Endothelial cell of umbilical vein (primary cell): ENCODE results near the gene FAM131C. TPM values are rescaled to one million over a fixed set of nuclear protein-coding genes. Genes with fewer than 3 reads are reported as not detected.

Experiments used
- BruUV-seq: library from RNA; stranded (reverse); fragments of 400-500 nt; replicated peaks from 2 replicates; lab custom pipeline; 2021; lab: Mats Ljungman, UMichigan
- CTCF ChIA-PET: fragments of 300-600, 350-600 bp; sonication (Branson Sonifier 250); formaldehyde crosslinking; loops from one replicate; lab custom pipeline; 2021; ENCODE audit warnings: antibody characterized with exemption, inconsistent platforms; lab: Charles Lee
- POLR2A ChIA-PET: fragments of 300-600, 350-600 bp; sonication (Branson Sonifier 250); formaldehyde crosslinking; loops from one replicate; lab custom pipeline; 2021; ENCODE audit warnings: antibody characterized with exemption, inconsistent platforms; lab: Charles Lee
- DNase-seq: peaks from one replicate; pipeline ENCODE4 v3.0.0-alpha.2; 2011; ENCODE audit warnings: low read depth, low spot score
- FAIRE-seq: peaks from 2 replicates; lab custom pipeline; 2011; peaks lifted over from hg19 to GRCh38; lab: Jason Lieb, UNC
- H2AFZ ChIP-seq: 2 replicates; pipeline ENCODE4 v1.6.0; 2012; ENCODE audit warnings: low read depth, low read length, control low read depth, inconsistent platforms
- H3K27ac ChIP-seq: 2 replicates; pipeline ENCODE4 v1.5.1; 2011; ENCODE audit warnings: low read depth, mild to moderate bottlenecking, control low read depth, low read length, moderate library complexity; ENCODE audit not compliant: insufficient read depth
- H3K27me3 ChIP-seq, 2 experiments: 2 replicates each; pipeline versions ENCODE4 v1.6.0 to v1.6.1; 2011; ENCODE audit warnings: low read length in 2 of 2, mixed read lengths in 1 of 2; ENCODE audit not compliant: control insufficient read depth in 2 of 2, insufficient read depth in 2 of 2
- H3K36me3 ChIP-seq, 2 experiments: 2 replicates in 1 of 2; 3 replicates in 1 of 2; pipeline ENCODE4 v1.5.1; 2011; ENCODE audit warnings: low read length in 2 of 2, mild to moderate bottlenecking in 1 of 2, moderate library complexity in 1 of 2; ENCODE audit not compliant: control insufficient read depth in 2 of 2, insufficient read depth in 2 of 2; ENCODE audit errors: extremely low read depth in 1 of 2
- H3K4me1 ChIP-seq: 3 replicates; pipeline ENCODE4 v1.5.1; 2011; ENCODE audit warnings: mild to moderate bottlenecking, low read length; ENCODE audit not compliant: control insufficient read depth, insufficient read depth; ENCODE audit errors: extremely low read depth
- H3K4me2 ChIP-seq: 2 replicates; pipeline ENCODE4 v1.6.1; 2011; ENCODE audit warnings: low read length, control low read depth, mixed read lengths; ENCODE audit not compliant: insufficient read depth
- H3K4me3 ChIP-seq, 3 experiments: fragments of 200-600 bp in 1 of 3; sonication (generic), shearing (Covaris generic) in 1 of 3; replicated peaks in 1 of 3; 2 replicates each; pipeline ENCODE4 v1.5.1; 2011 to 2016; ENCODE audit warnings: control low read depth in 3 of 3, low read length in 3 of 3, mild to moderate bottlenecking in 2 of 3, inconsistent platforms in 1 of 3, low read depth in 1 of 3, moderate library complexity in 1 of 3; ENCODE audit not compliant: insufficient read depth in 1 of 3
- H3K79me2 ChIP-seq: 2 replicates; pipeline ENCODE4 v1.6.0; 2012; ENCODE audit warnings: low read length, inconsistent platforms; ENCODE audit not compliant: control insufficient read depth, insufficient read depth
- H3K9ac ChIP-seq: replicated peaks from 2 replicates; pipeline ENCODE3; 2011; ENCODE audit warnings: low read length, control low read depth; ENCODE audit not compliant: insufficient read depth; ENCODE audit errors: extremely low read depth
- H3K9me1 ChIP-seq: replicated peaks from 3 replicates; pipeline ENCODE4 v1.6.0; 2011; ENCODE audit warnings: mild to moderate bottlenecking, low read length; ENCODE audit not compliant: control insufficient read depth, insufficient read depth; ENCODE audit errors: extremely low read depth
- H3K9me3 ChIP-seq: replicated peaks from 2 replicates; pipeline ENCODE4 v1.5.1; 2012; ENCODE audit warnings: low read length, inconsistent platforms; ENCODE audit not compliant: control insufficient read depth, insufficient read depth
- H4K20me1 ChIP-seq: replicated peaks from 2 replicates; pipeline ENCODE3; 2011; ENCODE audit warnings: mild to moderate bottlenecking, low read length; ENCODE audit not compliant: control insufficient read depth, insufficient read depth; ENCODE audit errors: extremely low read depth
- CTCF ChIP-seq, 2 donors: IDR thresholded peaks; 1 replicate in 1 of 2; 2 replicates in 1 of 2; pipeline ENCODE4 v1.5.1; 2011; ENCODE audit warnings: low read length in 2 of 2, mild to moderate bottlenecking in 2 of 2, moderate library complexity in 2 of 2, control low read depth in 1 of 2, inconsistent platforms in 1 of 2, low read depth in 1 of 2; ENCODE audit not compliant: insufficient read depth in 1 of 2; ENCODE audit errors: extremely low read depth in 1 of 2
- EZH2 ChIP-seq: IDR thresholded peaks from 2 replicates; pipeline ENCODE4 v1.6.1; 2012; ENCODE audit warnings: borderline replicate concordance, low read depth, mild to moderate bottlenecking, moderate library complexity, low read length, inconsistent platforms; ENCODE audit not compliant: severe bottlenecking
- FOS ChIP-seq: IDR thresholded peaks from 2 replicates; pipeline ENCODE4 v1.6.1; 2011; ENCODE audit warnings: mild to moderate bottlenecking, low read length, moderate library complexity, borderline replicate concordance; ENCODE audit not compliant: insufficient read depth
- GATA2 ChIP-seq: IDR thresholded peaks from 2 replicates; pipeline ENCODE4 v1.7.0; 2011; ENCODE audit warnings: low read depth, mild to moderate bottlenecking, moderate library complexity, mixed read lengths, low read length; ENCODE audit not compliant: insufficient read length, insufficient read depth
- JUN ChIP-seq: IDR thresholded peaks from 2 replicates; pipeline ENCODE4 v1.6.1; 2011; ENCODE audit warnings: borderline replicate concordance, low read depth; ENCODE audit not compliant: insufficient read length, insufficient read depth
- MYC ChIP-seq: IDR thresholded peaks from one replicate; pipeline ENCODE4 v1.6.1; 2011; ENCODE audit warnings: mild to moderate bottlenecking, low read depth, low read length
- POLR2A ChIP-seq: IDR thresholded peaks from 2 replicates; pipeline ENCODE4 v1.6.1; 2012; ENCODE audit warnings: low read depth, mild to moderate bottlenecking, control low read depth, low read length
- POLR2AphosphoS5 ChIP-seq: IDR thresholded peaks from 2 replicates; pipeline ENCODE4 v1.6.1; 2012; ENCODE audit warnings: low read depth, mild to moderate bottlenecking, control low read depth, low read length, moderate library complexity; ENCODE audit not compliant: insufficient read depth
- dilution Hi-C: fragments of 300-500 bp; cut with MboI; formaldehyde crosslinking; loops from one replicate; pipeline ENCODE4 v1.15.0; 2019; ENCODE audit warnings: low sequenced_read_pairs; ENCODE audit not compliant: extremely low pct_ligation_motif_present
- intact Hi-C: fragments of 100-400 bp; cut with micrococcal nuclease; formaldehyde crosslinking; loops from one replicate; pipeline ENCODE4 v1.10.0; 2022
- polyA plus RNA-seq, 4 experiments: library from polyadenylated mRNA; depleted of rRNA in 3 of 4; stranded (reverse) in 3 of 4; unstranded in 1 of 4; fragments of >200 nt; gene quantifications; 2 replicates each; pipeline versions ENCODE4 v1.2.1 to v1.2.3, GENCODE V29; 2011 to 2012; ENCODE audit warnings: missing spikeins in 1 of 4
- total RNA-seq: library from RNA; stranded (reverse); gene quantifications from 2 replicates; pipeline ENCODE4 v1.2.3, GENCODE V29; 2021
- TF ChIP-seq, protein P1 (sequence below): IDR thresholded peaks from 2 replicates; pipeline ENCODE4 v1.6.1; 2011; ENCODE audit not compliant: insufficient read depth, insufficient read length

Gene FAM131C
- total and polyA plus RNA-seq, 2 donors (not counting 3 experiments of a cell fraction or from before 2014, with no cell fraction given) = 0.23 TPM; not detected in 1

DNA sequence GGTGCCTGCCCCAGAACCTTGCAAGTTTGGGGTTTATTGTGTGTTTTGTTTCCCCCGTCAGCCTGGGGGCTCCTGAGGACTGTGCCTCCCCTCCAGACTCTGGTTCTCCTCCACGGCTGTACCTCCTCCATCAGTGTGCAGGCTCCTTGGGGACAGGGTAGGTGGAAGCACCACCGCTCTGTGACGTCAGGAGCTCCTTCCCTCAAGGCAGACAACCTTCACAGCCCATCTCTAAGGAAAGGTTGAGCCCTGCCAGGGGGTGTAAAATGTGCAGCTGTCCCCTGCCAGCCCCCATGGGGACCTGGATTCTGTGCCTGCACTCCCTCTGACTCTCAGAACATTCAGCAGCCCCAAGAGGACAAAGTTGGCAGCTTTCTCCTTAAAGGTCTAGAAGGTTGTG, 55.1 kb downstream of the FAM131C start:
- Histone ChIP-seq H3K9me1 (no peaks in the 10 kb centered on the region), H2AFZ (no peak overlapping the region), H3K4me1 (no peaks in the 10 kb centered on the region), H3K36me3 (no peaks in the 10 kb centered on the region), H3K4me2 (no peak overlapping the region), H3K9me3 (no peaks in the 10 kb centered on the region), H4K20me1 (no peaks in the 10 kb centered on the region), H3K4me3 (no peak overlapping the region), H3K27me3 (no peaks in the 10 kb centered on the region), H3K79me2 (no peaks in the 10 kb centered on the region), H3K27ac (no peak overlapping the region), H3K9ac (no peak overlapping the region)
- dilution Hi-C loops (no loop called here), intact Hi-C loops (no loop called here)
- DNase-seq (no peak), FAIRE-seq (no peak)
- no TSS peak for BruUV-seq
- CTCF ChIA-PET = interaction anchor here (1.0 kb wide), 2 partner anchors 55 to 226 kb away, joined by 3 read pairs; partner anchors contain the start of gene FAM131C
- TF ChIP-seq CTCF (IDR thresholded peaks at IDR 0.05; ENCODE audit: extremely low read depth in 1 of 2, insufficient read depth in 1 of 2, low read depth in 1 of 2, low read length in 2 of 2) = no peak
- no peak for TF ChIP-seq FOS
- no peak for TF ChIP-seq MYC
- no peak for TF ChIP-seq JUN
- no peak for TF ChIP-seq EZH2
- TF ChIP-seq, protein P1, sequence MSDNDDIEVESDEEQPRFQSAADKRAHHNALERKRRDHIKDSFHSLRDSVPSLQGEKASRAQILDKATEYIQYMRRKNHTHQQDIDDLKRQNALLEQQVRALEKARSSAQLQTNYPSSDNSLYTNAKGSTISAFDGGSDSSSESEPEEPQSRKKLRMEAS = no peak
- TF ChIP-seq POLR2A = no peak
- no peak for TF ChIP-seq GATA2
- no peak for TF ChIP-seq POLR2AphosphoS5
- POLR2A ChIA-PET = no interaction called here
